Calu3 (cell line): ENCODE data around the gene AOAH. TPM values are rescaled to one million over a fixed set of nuclear protein-coding genes. Genes with fewer than 3 reads are reported as not detected.

ENCODE experiments used
- BruUV-seq: library from RNA; stranded (reverse); fragments of 400-500 nt; replicated peaks from 2 replicates; lab custom pipeline; 2021; lab: Mats Ljungman, UMichigan
- CTCF ChIA-PET: fragments of 300-600 bp; sonication (Branson Sonifier 250); formaldehyde crosslinking; loops from one replicate; lab custom pipeline; 2022; ENCODE audit warnings: antibody characterized with exemption; lab: Charles Lee
- DNase-seq: peaks from one replicate; pipeline ENCODE4 v3.0.0; 2022
- H3K27ac Mint-ChIP-seq: one replicate; pipeline ENCODE4 v1.8.0; 2022; ENCODE audit warnings: mixed read lengths; ENCODE audit not compliant: unreplicated experiment
- H3K27me3 Mint-ChIP-seq: one replicate; pipeline ENCODE4 v1.8.0; 2022; ENCODE audit warnings: mixed read lengths; ENCODE audit not compliant: unreplicated experiment
- H3K36me3 Mint-ChIP-seq: one replicate; pipeline ENCODE4 v1.8.0; 2022; ENCODE audit warnings: mild to moderate bottlenecking, moderate library complexity, mixed read lengths; ENCODE audit not compliant: insufficient read depth, unreplicated experiment
- H3K4me1 Mint-ChIP-seq: one replicate; pipeline ENCODE4 v1.8.0; 2022; ENCODE audit warnings: mild to moderate bottlenecking, low read depth, mixed read lengths; ENCODE audit not compliant: unreplicated experiment
- H3K4me3 Mint-ChIP-seq: one replicate; pipeline ENCODE4 v1.8.0; 2022; ENCODE audit warnings: mild to moderate bottlenecking, low read depth, moderate library complexity, mixed read lengths; ENCODE audit not compliant: unreplicated experiment
- H3K9me3 Mint-ChIP-seq: one replicate; pipeline ENCODE4 v1.8.0; 2022; ENCODE audit warnings: low read depth, mixed read lengths; ENCODE audit not compliant: unreplicated experiment
- intact Hi-C: fragments of 100-400 bp; cut with micrococcal nuclease; formaldehyde crosslinking; loops from one replicate; pipeline ENCODE4 v1.10.0; 2022; ENCODE audit not compliant: unreplicated experiment
- total RNA-seq: library from RNA; stranded (reverse); gene quantifications from 2 replicates; pipeline ENCODE4 v1.2.3, GENCODE V29; 2022
- TF ChIP-seq, protein P1 (sequence below): fragments of 200-600 bp; IDR thresholded peaks from one replicate; pipeline ENCODE4 v1.8.0; 2022; ENCODE audit warnings: antibody characterized with exemption; ENCODE audit not compliant: unreplicated experiment

The AOAH gene
- total RNA-seq, 1 experiment from 2014 or later: not detected

DNA sequence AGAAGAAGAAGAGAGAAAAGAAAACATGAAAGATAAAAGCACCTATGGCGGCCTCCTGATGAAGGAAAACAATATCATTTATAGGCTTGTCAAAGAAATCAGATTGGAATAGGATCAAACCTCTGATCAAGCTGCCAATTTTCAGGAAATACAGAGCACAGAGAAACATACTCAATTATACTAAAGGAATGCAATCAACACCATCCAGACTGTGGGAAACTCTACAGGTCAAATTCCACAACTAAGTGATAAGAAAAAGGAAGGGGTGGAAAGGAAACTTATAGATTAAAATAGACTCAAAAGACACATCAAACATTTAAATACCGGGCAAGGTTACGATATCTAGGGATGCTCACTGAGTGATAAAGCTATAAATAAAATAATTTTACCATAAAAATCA, 39.3 kb downstream of the AOAH start:
- CTCF ChIA-PET: interaction anchor here (1.0 to 1.1 kb wide), 3 partner anchors 13 to 214 kb away, joined by 3 to 9 read pairs (median 3); no protein-coding TSS in a partner anchor
- intact Hi-C loops: loop anchor here (5.0 to 10.0 kb wide), 4 partner anchors 110 to 512 kb away; no protein-coding TSS in a partner anchor
- Mint-ChIP-seq H3K36me3 (no peaks in the 10 kb centered on the region), H3K27ac (no peak overlapping the region), H3K4me3 (no peak overlapping the region), H3K27me3 (no peaks in the 10 kb centered on the region), H3K4me1 (peaks cover 18% of the 10 kb centered on the region), H3K9me3 (no peaks in the 10 kb centered on the region)
- DNase-seq: no peak
- TF ChIP-seq, protein P1, sequence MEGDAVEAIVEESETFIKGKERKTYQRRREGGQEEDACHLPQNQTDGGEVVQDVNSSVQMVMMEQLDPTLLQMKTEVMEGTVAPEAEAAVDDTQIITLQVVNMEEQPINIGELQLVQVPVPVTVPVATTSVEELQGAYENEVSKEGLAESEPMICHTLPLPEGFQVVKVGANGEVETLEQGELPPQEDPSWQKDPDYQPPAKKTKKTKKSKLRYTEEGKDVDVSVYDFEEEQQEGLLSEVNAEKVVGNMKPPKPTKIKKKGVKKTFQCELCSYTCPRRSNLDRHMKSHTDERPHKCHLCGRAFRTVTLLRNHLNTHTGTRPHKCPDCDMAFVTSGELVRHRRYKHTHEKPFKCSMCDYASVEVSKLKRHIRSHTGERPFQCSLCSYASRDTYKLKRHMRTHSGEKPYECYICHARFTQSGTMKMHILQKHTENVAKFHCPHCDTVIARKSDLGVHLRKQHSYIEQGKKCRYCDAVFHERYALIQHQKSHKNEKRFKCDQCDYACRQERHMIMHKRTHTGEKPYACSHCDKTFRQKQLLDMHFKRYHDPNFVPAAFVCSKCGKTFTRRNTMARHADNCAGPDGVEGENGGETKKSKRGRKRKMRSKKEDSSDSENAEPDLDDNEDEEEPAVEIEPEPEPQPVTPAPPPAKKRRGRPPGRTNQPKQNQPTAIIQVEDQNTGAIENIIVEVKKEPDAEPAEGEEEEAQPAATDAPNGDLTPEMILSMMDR: no peak
- no TSS peak for BruUV-seq

DNA sequence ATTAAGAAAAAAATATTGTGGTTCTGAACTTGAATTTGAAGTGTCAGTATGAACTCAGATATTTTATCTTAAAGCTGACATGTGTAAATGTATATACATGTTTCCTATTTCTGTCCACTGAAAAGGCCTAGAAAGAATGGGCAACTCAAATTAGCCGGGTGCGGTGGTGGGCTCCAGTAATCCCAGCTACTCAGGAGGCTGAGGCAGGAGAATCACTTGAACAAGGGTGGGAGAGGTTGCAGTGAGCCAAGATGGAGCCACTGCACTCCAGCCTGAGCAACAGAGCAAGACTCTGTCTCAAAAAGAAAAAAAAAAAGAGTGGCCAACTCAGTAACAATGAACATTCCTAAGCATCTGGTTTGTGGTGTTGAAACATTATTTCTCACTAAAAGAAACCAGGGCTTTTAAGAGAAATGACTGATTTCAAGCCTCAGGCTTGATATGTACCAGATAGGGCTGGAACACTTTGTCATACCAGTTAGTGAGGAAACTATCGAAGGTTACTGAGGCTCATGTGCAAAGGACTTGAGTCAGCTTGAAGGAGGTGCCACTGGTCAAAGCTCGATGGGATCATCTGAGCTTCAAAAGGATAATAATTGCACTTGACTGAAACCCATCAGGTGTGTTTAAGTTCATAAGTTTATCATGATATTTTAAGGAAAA, 40.5 kb downstream of the AOAH start:
- BruUV-seq: no TSS peak
- Mint-ChIP-seq H3K9me3 (no peaks in the 10 kb centered on the region), H3K4me1 (peaks cover 18% of the 10 kb centered on the region), H3K27ac (no peak overlapping the region), H3K4me3 (no peak overlapping the region), H3K27me3 (no peaks in the 10 kb centered on the region), H3K36me3 (no peaks in the 10 kb centered on the region)
- no peak for DNase-seq
- CTCF ChIA-PET: interaction anchor here (1.1 kb wide), 1 partner anchor 14 kb away, joined by 3 read pairs; no protein-coding TSS in a partner anchor
- intact Hi-C loops: loop anchor here (5.0 to 10.0 kb wide), 4 partner anchors 111 to 513 kb away; no protein-coding TSS in a partner anchor
- TF ChIP-seq, protein P1: no peak

DNA sequence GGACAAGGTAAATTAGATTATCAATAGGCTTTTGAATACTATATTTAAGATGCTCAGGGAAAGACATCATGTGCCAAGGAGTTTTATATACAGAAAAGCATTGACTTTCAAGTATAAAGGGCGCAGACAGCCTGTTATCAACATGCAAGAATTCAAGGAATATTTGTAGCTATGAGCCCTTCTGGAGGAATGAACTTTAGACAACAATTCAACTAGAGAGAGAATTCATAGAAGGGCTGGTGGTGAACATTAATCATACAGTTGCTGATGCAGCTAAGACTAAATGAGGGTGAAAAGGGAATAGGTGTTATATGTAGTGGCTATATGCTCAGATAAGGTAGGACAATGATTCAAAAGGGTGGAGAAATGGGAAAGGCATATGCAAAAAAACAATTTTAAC, 41.2 kb downstream of the AOAH start:
- CTCF ChIA-PET: no interaction called here
- no peak for DNase-seq
- Mint-ChIP-seq H3K9me3 (no peaks in the 10 kb centered on the region), H3K4me3 (no peak overlapping the region), H3K4me1 (peaks cover 18% of the 10 kb centered on the region), H3K27ac (no peak overlapping the region), H3K36me3 (no peaks in the 10 kb centered on the region), H3K27me3 (no peaks in the 10 kb centered on the region)
- TF ChIP-seq, protein P1: no peak
- no TSS peak for BruUV-seq
- intact Hi-C loops: loop anchor here (5.0 to 10.0 kb wide), 4 partner anchors 112 to 514 kb away; no protein-coding TSS in a partner anchor

DNA sequence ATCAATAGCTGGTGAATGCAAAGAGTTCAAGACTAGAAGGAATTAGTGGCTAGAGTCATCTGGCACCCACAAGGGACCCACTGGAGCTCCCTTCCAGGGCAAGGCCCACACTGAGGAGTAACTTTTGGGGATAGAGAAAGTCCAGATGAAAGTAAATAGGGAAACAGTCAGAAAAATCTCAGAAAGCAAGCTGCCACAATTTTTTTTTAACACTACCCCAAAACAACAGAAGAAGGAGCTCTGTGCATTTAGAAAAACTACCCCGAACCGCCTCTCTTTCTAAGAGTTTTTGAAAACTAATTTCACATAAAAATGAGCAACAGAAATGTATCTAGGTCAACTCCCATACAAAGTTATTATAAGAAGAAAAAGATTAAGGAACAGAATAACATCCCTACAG, 42.2 kb downstream of the AOAH start:
- CTCF ChIA-PET: interaction anchor here (0.5 to 1.4 kb wide), 4 partner anchors 66 to 773 kb away, joined by 3 to 9 read pairs (median 3); no protein-coding TSS in a partner anchor
- Mint-ChIP-seq H3K9me3 (no peaks in the 10 kb centered on the region), H3K4me1 (peaks cover 18% of the 10 kb centered on the region), H3K27me3 (no peaks in the 10 kb centered on the region), H3K4me3 (no peak overlapping the region), H3K27ac (no peak overlapping the region), H3K36me3 (no peaks in the 10 kb centered on the region)
- TF ChIP-seq, protein P1: no peak
- DNase-seq: no peak
- no TSS peak for BruUV-seq
- intact Hi-C loops: loop anchor here (5.0 to 10.0 kb wide), 4 partner anchors 113 to 515 kb away; no protein-coding TSS in a partner anchor
